ENCODE measurements around the gene KRTAP12-4. TPM values are rescaled to one million over a fixed set of nuclear protein-coding genes. Genes with fewer than 3 reads are reported as not detected.
"Not testable (repeated sequence)": the region's sequence is repeated elsewhere in the genome, so short reads cannot be mapped to it uniquely, and the experiment has no call there.

The KRTAP12-4 gene
- total RNA-seq, 1 donor from 2014 or later = not detected

GRCh38 chr21:44686000-44686781, 31.7 kb upstream of the KRTAP12-4 start:
- no peak overlapping the region for H3K4me3 Mint-ChIP-seq (ENCODE audit: unreplicated experiment)
- no peak overlapping the region for H3K27ac Mint-ChIP-seq (ENCODE audit: unreplicated experiment)
- peaks cover 69% of the 10 kb centered on the region for H3K27me3 Mint-ChIP-seq (ENCODE audit: low read depth, unreplicated experiment)

GRCh38 chr21:44685050-44685449, 30.6 kb upstream of the KRTAP12-4 start:
- not testable (repeated sequence) for H2AFZ ChIP-seq (ENCODE audit: low read depth, low read length); H3K27ac ChIP-seq (ENCODE audit: low read depth, low read length); H3K9me3 ChIP-seq (ENCODE audit: insufficient read depth, low read depth, low read length); H3K9ac ChIP-seq (ENCODE audit: low read length); H3K9me3 Mint-ChIP-seq (ENCODE audit: unreplicated experiment); H3K36me3 ChIP-seq (ENCODE audit: insufficient read depth, low read length); H3K27me3 ChIP-seq (ENCODE audit: insufficient read depth, low read length); H3K79me2 ChIP-seq (ENCODE audit: insufficient read depth, low read length); DNase-seq (ENCODE audit: low read depth); H3K4me1 ChIP-seq (ENCODE audit: insufficient read depth, low read length); H3K36me3 Mint-ChIP-seq (ENCODE audit: low read depth, unreplicated experiment); H3K4me1 Mint-ChIP-seq (ENCODE audit: low read depth, unreplicated experiment); H3K4me2 ChIP-seq (ENCODE audit: low read length); H3K4me3 Mint-ChIP-seq (ENCODE audit: unreplicated experiment); H4K20me1 ChIP-seq (ENCODE audit: insufficient read depth, low read length); H3K27ac Mint-ChIP-seq (ENCODE audit: unreplicated experiment); FAIRE-seq; H3K4me3 ChIP-seq (ENCODE audit: insufficient read depth, low read depth, low read length)
- H3K27me3 Mint-ChIP-seq (ENCODE audit: low read depth, unreplicated experiment) = peaks cover 68% of the 10 kb centered on the region

More at GRCh38 chr21:44686000-44686781, 31.7 kb upstream of the KRTAP12-4 start:
- H3K9me3 Mint-ChIP-seq (ENCODE audit: unreplicated experiment) = peaks cover 6% of the 10 kb centered on the region
- H3K4me1 Mint-ChIP-seq (ENCODE audit: low read depth, unreplicated experiment) = peaks cover 5% of the 10 kb centered on the region
- H3K79me2 ChIP-seq (ENCODE audit: insufficient read depth, low read length) = no peaks in the 10 kb centered on the region
- no peaks in the 10 kb centered on the region for H4K20me1 ChIP-seq (ENCODE audit: insufficient read depth, low read length)
- H3K4me3 ChIP-seq (ENCODE audit: insufficient read depth, low read depth, low read length) = no peak overlapping the region
- no peak for TF ChIP-seq CTCF (IDR thresholded peaks at IDR 0.05; ENCODE audit: insufficient read depth, low read depth, low read length)
- no peak for TF ChIP-seq EZH2 (IDR thresholded peaks at IDR 0.05; ENCODE audit: insufficient read depth, low read length)
- H3K4me2 ChIP-seq (ENCODE audit: low read length) = no peak overlapping the region
- H3K4me1 ChIP-seq (ENCODE audit: insufficient read depth, low read length) = no peaks in the 10 kb centered on the region
- no peak overlapping the region for H3K9ac ChIP-seq (ENCODE audit: low read length)
- peaks cover 12% of the 10 kb centered on the region for H3K27me3 ChIP-seq (ENCODE audit: insufficient read depth, low read length)
- H3K36me3 Mint-ChIP-seq (ENCODE audit: low read depth, unreplicated experiment) = peaks cover 8% of the 10 kb centered on the region
- FAIRE-seq (no peak), DNase-seq (ENCODE audit: low read depth) (no peak)
- no peaks in the 10 kb centered on the region for H3K36me3 ChIP-seq (ENCODE audit: insufficient read depth, low read length)
- no peaks in the 10 kb centered on the region for H3K9me3 ChIP-seq (ENCODE audit: insufficient read depth, low read depth, low read length)
- H3K27ac ChIP-seq (ENCODE audit: low read depth, low read length) = no peak overlapping the region
- no peak overlapping the region for H2AFZ ChIP-seq (ENCODE audit: low read depth, low read length)

GRCh38 chr21:44684483-44684882, 30.0 kb upstream of the KRTAP12-4 start:
- peaks cover 5% of the 10 kb centered on the region for H3K4me1 Mint-ChIP-seq (ENCODE audit: low read depth, unreplicated experiment)
- H3K27me3 ChIP-seq (ENCODE audit: insufficient read depth, low read length) = peaks cover 10% of the 10 kb centered on the region
- peaks cover 6% of the 10 kb centered on the region for H3K9me3 Mint-ChIP-seq (ENCODE audit: unreplicated experiment)

More at GRCh38 chr21:44684483-44684882, 30.0 kb upstream of the KRTAP12-4 start:
- FAIRE-seq (no peak), DNase-seq (ENCODE audit: low read depth) (no peak)
- H3K27ac ChIP-seq (ENCODE audit: low read depth, low read length) = no peak overlapping the region
- H2AFZ ChIP-seq (ENCODE audit: low read depth, low read length) = no peak overlapping the region
- H3K9ac ChIP-seq (ENCODE audit: low read length) = no peak overlapping the region
- no peaks in the 10 kb centered on the region for H3K79me2 ChIP-seq (ENCODE audit: insufficient read depth, low read length)
- no peaks in the 10 kb centered on the region for H3K9me3 ChIP-seq (ENCODE audit: insufficient read depth, low read depth, low read length)
- no peak overlapping the region for H3K27ac Mint-ChIP-seq (ENCODE audit: unreplicated experiment)
- no peaks in the 10 kb centered on the region for H3K36me3 ChIP-seq (ENCODE audit: insufficient read depth, low read length)
- peaks cover 70% of the 10 kb centered on the region for H3K27me3 Mint-ChIP-seq (ENCODE audit: low read depth, unreplicated experiment)
- no peaks in the 10 kb centered on the region for H4K20me1 ChIP-seq (ENCODE audit: insufficient read depth, low read length)
- H3K36me3 Mint-ChIP-seq (ENCODE audit: low read depth, unreplicated experiment) = peaks cover 8% of the 10 kb centered on the region
- TF ChIP-seq CTCF (IDR thresholded peaks at IDR 0.05; ENCODE audit: insufficient read depth, low read depth, low read length) = no peak
- no peak for TF ChIP-seq EZH2 (IDR thresholded peaks at IDR 0.05; ENCODE audit: insufficient read depth, low read length)
- H3K4me2 ChIP-seq (ENCODE audit: low read length) = no peak overlapping the region
- H3K4me3 Mint-ChIP-seq (ENCODE audit: unreplicated experiment) = no peak overlapping the region
- no peak overlapping the region for H3K4me3 ChIP-seq (ENCODE audit: insufficient read depth, low read depth, low read length)
- H3K4me1 ChIP-seq (ENCODE audit: insufficient read depth, low read length) = no peaks in the 10 kb centered on the region
